ENCODE results near the gene CCER1.

DNA sequence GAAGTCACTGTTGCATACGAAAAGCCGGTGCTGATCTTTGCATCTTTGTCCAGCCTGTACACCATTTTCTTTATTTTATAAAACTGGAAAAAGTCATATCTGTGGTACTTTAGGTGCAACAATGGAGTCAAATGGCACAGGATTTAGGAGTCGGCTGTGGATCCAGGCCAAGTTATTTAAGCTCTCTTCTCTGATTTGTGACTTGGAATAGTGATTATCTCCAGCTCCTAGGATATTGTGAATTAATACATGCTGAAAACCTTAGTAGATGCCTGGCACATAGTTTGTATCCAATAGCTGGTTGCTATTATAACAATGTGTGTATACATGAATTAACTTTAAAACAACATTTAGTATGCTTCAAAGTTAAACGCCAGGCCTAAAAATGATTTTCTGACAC lies 6.2 kb upstream of the CCER1 start:
- TF ChIP-seq, protein P1, sequence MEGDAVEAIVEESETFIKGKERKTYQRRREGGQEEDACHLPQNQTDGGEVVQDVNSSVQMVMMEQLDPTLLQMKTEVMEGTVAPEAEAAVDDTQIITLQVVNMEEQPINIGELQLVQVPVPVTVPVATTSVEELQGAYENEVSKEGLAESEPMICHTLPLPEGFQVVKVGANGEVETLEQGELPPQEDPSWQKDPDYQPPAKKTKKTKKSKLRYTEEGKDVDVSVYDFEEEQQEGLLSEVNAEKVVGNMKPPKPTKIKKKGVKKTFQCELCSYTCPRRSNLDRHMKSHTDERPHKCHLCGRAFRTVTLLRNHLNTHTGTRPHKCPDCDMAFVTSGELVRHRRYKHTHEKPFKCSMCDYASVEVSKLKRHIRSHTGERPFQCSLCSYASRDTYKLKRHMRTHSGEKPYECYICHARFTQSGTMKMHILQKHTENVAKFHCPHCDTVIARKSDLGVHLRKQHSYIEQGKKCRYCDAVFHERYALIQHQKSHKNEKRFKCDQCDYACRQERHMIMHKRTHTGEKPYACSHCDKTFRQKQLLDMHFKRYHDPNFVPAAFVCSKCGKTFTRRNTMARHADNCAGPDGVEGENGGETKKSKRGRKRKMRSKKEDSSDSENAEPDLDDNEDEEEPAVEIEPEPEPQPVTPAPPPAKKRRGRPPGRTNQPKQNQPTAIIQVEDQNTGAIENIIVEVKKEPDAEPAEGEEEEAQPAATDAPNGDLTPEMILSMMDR (IDR thresholded peaks at IDR 0.05): no peak
- no peak for TF ChIP-seq POLR2AphosphoS5 (IDR thresholded peaks at IDR 0.05; ENCODE audit: low read depth, low read length)

Measured in Panc1 (cell line).